NCI-H460 (cell line): Measurements from ENCODE around the gene SPDL1. TPM values are rescaled to one million over a fixed set of nuclear protein-coding genes. Genes with fewer than 3 reads are reported as not detected.

ENCODE experiments used
- small RNA-seq, 2 experiments: library from RNA; depleted of rRNA; stranded (forward); fragments of <200 nt; gene quantifications; one replicate each; pipeline ENCODE3, GENCODE V24; 2014
- total RNA-seq: library from RNA; depleted of rRNA; stranded (reverse); fragments of >200 nt; shearing (Covaris generic); gene quantifications from 2 replicates; pipeline ENCODE4 v1.2.3, GENCODE V29; 2014; rRNA removed

The SPDL1 gene
- total RNA-seq, 1 experiment from 2014 or later: 40.5 TPM

Small RNAs within 50 kb of the gene (small RNA-seq; reads per million reads assigned to genes)
- 0 reads per million in 2 experiments for gene RNU6-477P

Other genes starting within 250 kb of the SPDL1 start
- 0.79 and 0.87 TPM in 2 replicates for gene DOCK2, start 53.5 kb downstream of the SPDL1 start, total RNA-seq